SH-SY5Y (cell line): ENCODE data around the gene ITPKC.

Source experiments
- GATA2 ChIP-seq: IDR thresholded peaks from 2 replicates; pipeline ENCODE4 v1.6.1; 2011; ENCODE audit warnings: mild to moderate bottlenecking, low read depth, low read length
- GATA3 ChIP-seq: IDR thresholded peaks from 2 replicates; pipeline ENCODE4 v1.6.1; 2011; ENCODE audit warnings: low read depth, mild to moderate bottlenecking, low read length, moderate library complexity

GRCh38 chr19:40724855-40725254 lies 7.9 kb downstream of the ITPKC start:
- no peak for TF ChIP-seq GATA2
- TF ChIP-seq GATA3 = no peak
